Measurements from ENCODE around the gene DDR2.
"Not testable (repeated sequence)": the region's sequence is repeated elsewhere in the genome, so short reads cannot be mapped to it uniquely, and the experiment has no call there.

GRCh38 chr1:162788783-162789182 is 156.5 kb downstream of the DDR2 start:
- not testable (repeated sequence) for TF ChIP-seq CTCF (conservative IDR thresholded peaks at IDR 0.05; ENCODE audit: low read depth, low read length); EZH2phosphoT487 (IDR thresholded peaks at IDR 0.05; ENCODE audit: borderline replicate concordance, low read length)

Data from PC-3 (cell line).